Left colon (tissue), 2 donors: ENCODE data around the gene PLCD3. TPM values are rescaled to one million over a fixed set of nuclear protein-coding genes. Genes with fewer than 3 reads are reported as not detected.
A peak's percentile ranks its signal among the peaks of the same experiment; 100 is the strongest.

Source experiments
- ATAC-seq: fragments of 200-7000 bp; cut with Tn5 transposase; one replicate; pipeline ENCODE4 v1.9.1; 2020; ENCODE audit warnings: mild to moderate bottlenecking, moderate library complexity
- DNase-seq, 2 donors: peaks; one replicate each; pipeline ENCODE4 v3.0.0-alpha.2; 2020
- intact Hi-C, 2 donors: fragments of 100-400 bp; cut with DNase I in 1 of 2; cut with micrococcal nuclease in 1 of 2; formaldehyde crosslinking; loops; one replicate each; pipeline versions ENCODE4 v1.11.2 to v1.14.0; 2022; cut with DNase I, micrococcal nuclease
- microRNA-seq, 2 donors: library from miRNA; unstranded; fragments of <30 nt; microRNA quantifications; one replicate each; pipeline versions ENCODE4 v1.1.0 to v1.2.0, GENCODE V29; 2020
- total RNA-seq, 2 donors: library from RNA; stranded (reverse); fragmentation: NEBNext Ultra II Directional; extraction: Animal tissue kit (Norgen Biotek cat#: 25700); gene quantifications; one replicate each; pipeline ENCODE4 v1.2.1, GENCODE V29; 2021
- donor health status: DM: no; HTN: no; CAD: no.
- donor health status: DM: yes; HTN: yes; CAD: no.

PLCD3 gene
- total RNA-seq, 2 donors from 2014 or later: 335 to 566 TPM

- intact Hi-C loops: no loop called here
Observed at GRCh38 chr17:45061606-45062205, 70.6 kb downstream of the PLCD3 start.

GRCh38 chr17:45060797-45061605, 71.3 kb downstream of the PLCD3 start, which contains the start of gene NMT1:
Gene NMT1 (plus strand): TSS chr17:45061317. CDS start chr17:45061330, 13 bp downstream.
- ATAC-seq (peak; percentile 86), DNase-seq (peak; percentile 94 to 98)
- intact Hi-C loops: no loop called here

More at GRCh38 chr17:45061606-45062205, 70.6 kb downstream of the PLCD3 start:
- ATAC-seq (peak; percentile 66), DNase-seq (no peak)

GRCh38 chr17:45060382-45060796, 71.9 kb downstream of the PLCD3 start:
- intact Hi-C loops: no loop called here
- DNase-seq (no peak), ATAC-seq (peak; percentile 1)

Small RNA genes within 50 kb of the gene (microRNA-seq; reads per million reads assigned to microRNA genes)
- gene MIR6784: 0 reads per million in 2 donors

Other genes with a start within 250 kb of the PLCD3 start
- gene EFTUD2, start 233.1 kb downstream of the PLCD3 start, total RNA-seq: 10 to 100 TPM; 72.6 to 77.5 TPM
- under 1 TPM; 0.11 to 0.37 TPM for gene GFAP, start 217.0 kb downstream of the PLCD3 start, total RNA-seq
- 1 to 10 TPM; 3.0 to 8.8 TPM for gene KIF18B, start 184.7 kb downstream of the PLCD3 start, total RNA-seq
- gene C1QL1, start 164.2 kb downstream of the PLCD3 start, total RNA-seq: 1 to 10 TPM in 1 of 2 donors, under 1 TPM in 1; 0.58 to 3.1 TPM
- gene DCAKD, start 80.9 kb downstream of the PLCD3 start, total RNA-seq: 10 to 100 TPM; 25.7 to 28.1 TPM
- gene NMT1, start 71.2 kb downstream of the PLCD3 start, total RNA-seq: 10 to 100 TPM; 48.2 to 69.5 TPM
- gene ACBD4, start 3.2 kb upstream of the PLCD3 start, total RNA-seq: 10 to 100 TPM; 22.3 to 22.6 TPM
- 10 to 100 TPM; 36.1 to 46.7 TPM for gene HEXIM1, start 16.0 kb upstream of the PLCD3 start, total RNA-seq
- 1 to 10 TPM; 4.7 to 5.2 TPM for gene HEXIM2, start 29.4 kb upstream of the PLCD3 start, total RNA-seq
- gene FMNL1, start 89.4 kb upstream of the PLCD3 start, total RNA-seq: 10 to 100 TPM in 1 of 2 donors, 1 to 10 TPM in 1; 5.4 to 12.2 TPM
- gene SPATA32, start 129.6 kb upstream of the PLCD3 start, total RNA-seq: not detected
- gene MAP3K14, start 184.5 kb upstream of the PLCD3 start, total RNA-seq: 10 to 100 TPM; 13.0 to 13.3 TPM